ENCODE data around the gene EYS. TPM values are rescaled to one million over a fixed set of nuclear protein-coding genes. Genes with fewer than 3 reads are reported as not detected.

Gene EYS
- total RNA-seq, 2 donors from 2014 or later = 0.18 to 3.5 TPM

GRCh38 chr6:64270083-64270482 lies 1436.9 kb downstream of the EYS start:
- intact Hi-C loops (cut with DNase I) = no loop called here
- Histone ChIP-seq H3K9me3 (no peaks in the 10 kb centered on the region), H3K4me1 (replicated peaks) (no peaks in the 10 kb centered on the region), H3K27ac (no peak overlapping the region), H3K36me3 (no peaks in the 10 kb centered on the region), H3K27me3 (replicated peaks; ENCODE audit: insufficient read depth) (no peaks in the 10 kb centered on the region), H3K4me3 (no peak overlapping the region)
- no peak for TF ChIP-seq POLR2AphosphoS5 (IDR thresholded peaks at IDR 0.05)
- TF ChIP-seq POLR2A (IDR thresholded peaks at IDR 0.05) = no peak
- no peak for TF ChIP-seq CTCF (IDR thresholded peaks at IDR 0.05)
- WGBS = 93% methylated on average over 5 of the region's 5 CpGs
- DNase-seq (ENCODE audit: low spot score) = no peak

- intact Hi-C loops (cut with DNase I) = no loop called here
These were observed 1440.6 kb downstream of the EYS start for GRCh38 chr6:64266351-64266821.

GRCh38 chr6:64263778-64264177 lies 1443.2 kb downstream of the EYS start:
- Histone ChIP-seq H3K9me3 (no peaks in the 10 kb centered on the region), H3K27ac (no peak overlapping the region), H3K4me3 (no peak overlapping the region), H3K4me1 (replicated peaks) (no peaks in the 10 kb centered on the region), H3K36me3 (no peaks in the 10 kb centered on the region), H3K27me3 (replicated peaks; ENCODE audit: insufficient read depth) (no peaks in the 10 kb centered on the region)
- no peak for DNase-seq (ENCODE audit: low spot score)
- intact Hi-C loops (cut with DNase I) = no loop called here
- TF ChIP-seq POLR2AphosphoS5 (IDR thresholded peaks at IDR 0.05) (no peak), POLR2A (IDR thresholded peaks at IDR 0.05) (no peak), CTCF (IDR thresholded peaks at IDR 0.05) (no peak)
- 97% methylated on average over 1 of the region's 1 CpG for WGBS

More at GRCh38 chr6:64266351-64266821, 1440.6 kb downstream of the EYS start:
- H3K9me3 ChIP-seq = no peaks in the 10 kb centered on the region
- H3K36me3 ChIP-seq = no peaks in the 10 kb centered on the region
- no peak for DNase-seq (ENCODE audit: low spot score)
- no peak overlapping the region for H3K4me3 ChIP-seq
- H3K4me1 ChIP-seq (replicated peaks) = no peaks in the 10 kb centered on the region
- TF ChIP-seq CTCF (IDR thresholded peaks at IDR 0.05) (no peak), POLR2AphosphoS5 (IDR thresholded peaks at IDR 0.05) (no peak), POLR2A (IDR thresholded peaks at IDR 0.05) (no peak)
- WGBS = 44% methylated on average over 2 of the region's 2 CpGs
- H3K27me3 ChIP-seq (replicated peaks; ENCODE audit: insufficient read depth) = no peaks in the 10 kb centered on the region
- no peak overlapping the region for H3K27ac ChIP-seq

- TF ChIP-seq POLR2AphosphoS5 (IDR thresholded peaks at IDR 0.05) (no peak), CTCF (IDR thresholded peaks at IDR 0.05) (no peak)
- Histone ChIP-seq H3K27ac (no peak overlapping the region), H3K9me3 (no peaks in the 10 kb centered on the region), H3K36me3 (no peaks in the 10 kb centered on the region), H3K27me3 (replicated peaks; ENCODE audit: insufficient read depth) (no peaks in the 10 kb centered on the region), H3K4me1 (replicated peaks) (no peaks in the 10 kb centered on the region), H3K4me3 (no peak overlapping the region)
- no peak for DNase-seq (ENCODE audit: low spot score)
- 58% methylated on average over 4 of the region's 4 CpGs for WGBS
- intact Hi-C loops (cut with DNase I) = no loop called here
These were observed 1447.7 kb downstream of the EYS start for GRCh38 chr6:64259372-64259771.

- TF ChIP-seq POLR2A (IDR thresholded peaks at IDR 0.05) (no peak), CTCF (IDR thresholded peaks at IDR 0.05) (no peak), POLR2AphosphoS5 (IDR thresholded peaks at IDR 0.05) (no peak)
- Histone ChIP-seq H3K36me3 (no peaks in the 10 kb centered on the region), H3K4me1 (replicated peaks) (no peaks in the 10 kb centered on the region), H3K4me3 (no peak overlapping the region), H3K27ac (no peak overlapping the region), H3K27me3 (replicated peaks; ENCODE audit: insufficient read depth) (no peaks in the 10 kb centered on the region), H3K9me3 (no peaks in the 10 kb centered on the region)
- 85% methylated on average over 2 of the region's 2 CpGs for WGBS
- DNase-seq (ENCODE audit: low spot score) = no peak
- intact Hi-C loops (cut with DNase I) = no loop called here
These were observed 1448.3 kb downstream of the EYS start for GRCh38 chr6:64258752-64259151.
